Measurements from ENCODE around the gene CXCL8. TPM values are rescaled to one million over a fixed set of nuclear protein-coding genes. Genes with fewer than 3 reads are reported as not detected.

The CXCL8 gene
- total RNA-seq, 4 donors from 2014 or later: 6.0 to 150 (median 10.6) TPM

GRCh38 chr4:73727685-73728084 lies 12.7 kb upstream of the CXCL8 start:
- no peak for TF ChIP-seq CTCF (IDR thresholded peaks at IDR 0.05)
- no peak for ATAC-seq (ENCODE audit: low FRiP score)
- no peak for DNase-seq (ENCODE audit: low spot score)

GRCh38 chr4:73728091-73728741 lies 12.2 kb upstream of the CXCL8 start:
- TF ChIP-seq CTCF (IDR thresholded peaks at IDR 0.05): no peak
- ATAC-seq (ENCODE audit: low FRiP score): no peak

GRCh38 chr4:73729534-73730165 lies 10.7 kb upstream of the CXCL8 start:
- TF ChIP-seq CTCF (IDR thresholded peaks at IDR 0.05): no peak
- DNase-seq (ENCODE audit: low spot score) (no peak), ATAC-seq (ENCODE audit: low FRiP score) (peak; percentile 90)

More at GRCh38 chr4:73728091-73728741, 12.2 kb upstream of the CXCL8 start:
- DNase-seq (ENCODE audit: low spot score): no peak

GRCh38 chr4:73730292-73730691 lies 10.1 kb upstream of the CXCL8 start:
- ATAC-seq (ENCODE audit: low FRiP score) (no peak), DNase-seq (ENCODE audit: low spot score) (no peak)
- no peak for TF ChIP-seq CTCF (IDR thresholded peaks at IDR 0.05)

- no peak for TF ChIP-seq CTCF (IDR thresholded peaks at IDR 0.05)
- DNase-seq (ENCODE audit: low spot score) (no peak), ATAC-seq (ENCODE audit: low FRiP score) (no peak)
Observed at GRCh38 chr4:73730867-73731266, 9.5 kb upstream of the CXCL8 start.

- DNase-seq (ENCODE audit: low spot score) (no peak), ATAC-seq (ENCODE audit: low FRiP score) (no peak)
- no peak for TF ChIP-seq CTCF (IDR thresholded peaks at IDR 0.05)
Observed at GRCh38 chr4:73731968-73732610, 8.3 kb upstream of the CXCL8 start.

All from omental fat pad (tissue), 4 donors.